ENCODE measurements around the gene PITRM1. TPM values are rescaled to one million over a fixed set of nuclear protein-coding genes. Genes with fewer than 3 reads are reported as not detected.

PITRM1 gene
- polyA plus RNA-seq, 1 donor from 2014 or later = 62.2 TPM

GRCh38 chr10:3126741-3127346, 45.7 kb downstream of the PITRM1 start:
- no peaks in the 10 kb centered on the region for H3F3A ChIP-seq (ENCODE audit: insufficient read depth, low read length, poor library complexity, severe bottlenecking)
- no peaks in the 10 kb centered on the region for H4K20me1 ChIP-seq (ENCODE audit: insufficient read depth)
- peak overlapping the region; percentile 14 for H2AFZ ChIP-seq (ENCODE audit: low read depth, low read length)
- no peaks in the 10 kb centered on the region for H3K27me3 ChIP-seq (ENCODE audit: insufficient read depth, low read depth, low read length)
- H3K4me3 ChIP-seq (ENCODE audit: low read length) = peak overlapping the region; percentile 55
- H3K79me2 ChIP-seq (replicated peaks; ENCODE audit: insufficient read depth, low read length) = no peaks in the 10 kb centered on the region
- TF ChIP-seq POLR2AphosphoS5 (IDR thresholded peaks at IDR 0.05) = peak; percentile 50
- peak; percentile 22 for TF ChIP-seq RAD21 (conservative IDR thresholded peaks at IDR 0.05)
- no peak for TF ChIP-seq MXI1 (conservative IDR thresholded peaks at IDR 0.05; ENCODE audit: poor library complexity, severe bottlenecking)
- TF ChIP-seq SMC3 (conservative IDR thresholded peaks at IDR 0.05; ENCODE audit: poor library complexity) = peak; percentile 22
- H3K9me3 ChIP-seq (ENCODE audit: low read length) = no peaks in the 10 kb centered on the region
- peak overlapping the region; percentile 67 for H3K9ac ChIP-seq (ENCODE audit: low read length)
- peak overlapping the region; percentile 90 for H3K27ac ChIP-seq (ENCODE audit: low read length)
- peaks cover 5% of the 10 kb centered on the region for H3K36me3 ChIP-seq (ENCODE audit: insufficient read depth, low read length)
- peak overlapping the region; percentile 74 for H3K4me2 ChIP-seq (ENCODE audit: low read length)
- H3K9me2 ChIP-seq (ENCODE audit: insufficient read depth, low read length) = no peaks in the 10 kb centered on the region

- Histone ChIP-seq H3K27me3 (ENCODE audit: insufficient read depth, low read depth, low read length) (no peaks in the 10 kb centered on the region), H3K9me2 (ENCODE audit: insufficient read depth, low read length) (no peaks in the 10 kb centered on the region), H3K9me3 (ENCODE audit: low read length) (no peaks in the 10 kb centered on the region), H3K4me2 (ENCODE audit: low read length) (no peak overlapping the region), H4K20me1 (ENCODE audit: insufficient read depth) (no peaks in the 10 kb centered on the region), H2AFZ (ENCODE audit: low read depth, low read length) (no peak overlapping the region), H3K4me3 (ENCODE audit: low read length) (peak overlapping the region; percentile 55), H3K79me2 (replicated peaks; ENCODE audit: insufficient read depth, low read length) (no peaks in the 10 kb centered on the region), H3K36me3 (ENCODE audit: insufficient read depth, low read length) (peaks cover 5% of the 10 kb centered on the region), H3K9ac (ENCODE audit: low read length) (peak overlapping the region; percentile 67), H3F3A (ENCODE audit: insufficient read depth, low read length, poor library complexity, severe bottlenecking) (no peaks in the 10 kb centered on the region), H3K27ac (ENCODE audit: low read length) (peak overlapping the region; percentile 90)
- TF ChIP-seq EZH2 (IDR thresholded peaks at IDR 0.05; ENCODE audit: borderline replicate concordance, insufficient read depth, low read length, poor library complexity, severe bottlenecking) (no peak), RAD21 (conservative IDR thresholded peaks at IDR 0.05) (no peak), EP300 (conservative IDR thresholded peaks at IDR 0.05; ENCODE audit: poor library complexity, severe bottlenecking) (no peak), CTCF (IDR thresholded peaks at IDR 0.05; ENCODE audit: poor library complexity, severe bottlenecking) (no peak), MXI1 (conservative IDR thresholded peaks at IDR 0.05; ENCODE audit: poor library complexity, severe bottlenecking) (no peak), REST (IDR thresholded peaks at IDR 0.05; ENCODE audit: borderline replicate concordance) (no peak), SMC3 (conservative IDR thresholded peaks at IDR 0.05; ENCODE audit: poor library complexity) (no peak)
Measured at GRCh38 chr10:3126249-3126648, 46.3 kb downstream of the PITRM1 start.

All from neural cell (in vitro differentiated cells).